Measurements from ENCODE around the gene SYNRG. TPM values are rescaled to one million over a fixed set of nuclear protein-coding genes. Genes with fewer than 3 reads are reported as not detected.
A peak's percentile ranks its signal among the peaks of the same experiment; 100 is the strongest.

Gene SYNRG
- polyA plus RNA-seq, 2 of the 4 experiments (the other 2 are of a cell fraction), result 13.1 to 17.4 TPM

DNA sequence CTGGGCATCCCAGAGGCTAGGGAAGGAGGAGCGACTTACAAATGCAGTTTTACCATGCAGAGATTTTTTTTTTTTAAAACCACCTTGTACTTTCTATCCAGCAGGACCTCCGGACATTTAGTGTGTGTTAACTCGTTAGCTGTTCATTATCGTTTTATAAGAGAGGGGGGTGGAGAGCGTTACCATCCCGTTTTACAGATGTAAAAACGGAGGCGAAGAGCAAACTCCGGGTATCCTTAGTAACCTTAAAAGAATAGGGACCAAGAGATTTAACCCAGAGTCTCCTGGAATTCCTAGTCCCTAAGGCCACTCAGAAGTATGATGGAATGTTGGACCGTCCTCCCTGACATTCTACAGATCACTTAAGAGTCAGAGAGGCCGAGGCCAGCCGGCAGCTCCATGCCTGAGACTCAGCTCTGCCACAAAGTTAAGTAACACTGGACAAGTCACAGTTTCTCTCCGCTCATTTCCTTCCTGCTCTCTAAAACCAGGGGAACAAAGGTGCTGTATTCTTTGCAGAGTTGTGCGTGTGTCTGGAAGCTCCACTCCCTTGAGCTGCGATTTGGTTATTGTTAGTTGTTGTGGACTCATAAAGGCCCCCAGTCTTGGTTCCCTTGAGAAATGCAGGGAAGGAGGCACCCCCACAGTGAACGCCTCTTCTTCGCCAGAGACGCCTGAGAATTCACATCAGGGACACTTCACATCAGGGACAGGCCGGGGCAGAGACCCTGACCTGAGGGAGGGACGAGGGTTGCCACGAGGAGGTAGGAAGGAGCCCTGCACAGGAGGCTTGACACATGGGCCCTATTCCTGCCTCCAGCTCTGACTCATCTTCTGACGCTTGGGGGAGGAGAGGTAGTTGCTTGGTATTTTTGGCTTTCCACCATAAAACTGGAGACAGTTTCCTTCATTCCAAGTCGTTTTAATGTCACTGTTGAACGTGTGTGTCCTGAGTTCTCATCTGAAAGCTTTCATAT lies 118.3 kb downstream of the SYNRG start (continued):
- TF ChIP-seq, protein P1, sequence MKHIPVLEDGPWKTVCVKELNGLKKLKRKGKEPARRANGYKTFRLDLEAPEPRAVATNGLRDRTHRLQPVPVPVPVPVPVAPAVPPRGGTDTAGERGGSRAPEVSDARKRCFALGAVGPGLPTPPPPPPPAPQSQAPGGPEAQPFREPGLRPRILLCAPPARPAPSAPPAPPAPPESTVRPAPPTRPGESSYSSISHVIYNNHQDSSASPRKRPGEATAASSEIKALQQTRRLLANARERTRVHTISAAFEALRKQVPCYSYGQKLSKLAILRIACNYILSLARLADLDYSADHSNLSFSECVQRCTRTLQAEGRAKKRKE (CRISPR knock-in tag; IDR thresholded peaks at IDR 0.05; ENCODE audit: low read depth), result peak; percentile 73; the same call in 1 of the 2 replicates
- TF ChIP-seq CBX8 (IDR thresholded peaks at IDR 0.05), result no peak
- TF ChIP-seq RNF2 (IDR thresholded peaks at IDR 0.05; ENCODE audit: borderline replicate concordance, low read depth), result no peak
- TF ChIP-seq ZFP36 (IDR thresholded peaks at IDR 0.05; ENCODE audit: borderline replicate concordance, partially characterized antibody), result no peak
- peak; percentile 73; the same call in 1 of the 2 replicates for TF ChIP-seq MYC (IDR thresholded peaks at IDR 0.05; ENCODE audit: borderline replicate concordance, low read length)
- TF ChIP-seq CHD4 (IDR thresholded peaks at IDR 0.05; ENCODE audit: borderline replicate concordance), result peak; percentile 30; the same call in 1 of the 2 replicates
- no peak for TF ChIP-seq BHLHE40 (IDR thresholded peaks at IDR 0.05; ENCODE audit: low read depth, low read length)
- no peak for TF ChIP-seq SREBF2 (IDR thresholded peaks at IDR 0.05)
- TF ChIP-seq TP53 (CRISPR knock-in tag; IDR thresholded peaks at IDR 0.05), result no peak
- 0 out of 2 replicates have a peak, but pooled peaks have one; percentile 50 for TF ChIP-seq TFCP2L1 (CRISPR knock-in tag; IDR thresholded peaks at IDR 0.05)
- TF ChIP-seq NPAS2 (CRISPR knock-in tag; IDR thresholded peaks at IDR 0.05; ENCODE audit: borderline replicate concordance), result no peak
- 0 out of 2 replicates have a peak, but pooled peaks have one; percentile 27 for TF ChIP-seq HDAC2 (IDR thresholded peaks at IDR 0.05)
- no peak for TF ChIP-seq NR3C1 (IDR thresholded peaks at IDR 0.05)
- no peak for TF ChIP-seq KDM5A (IDR thresholded peaks at IDR 0.05)
- TF ChIP-seq, protein P2, sequence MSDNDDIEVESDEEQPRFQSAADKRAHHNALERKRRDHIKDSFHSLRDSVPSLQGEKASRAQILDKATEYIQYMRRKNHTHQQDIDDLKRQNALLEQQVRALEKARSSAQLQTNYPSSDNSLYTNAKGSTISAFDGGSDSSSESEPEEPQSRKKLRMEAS (IDR thresholded peaks at IDR 0.05), result peak; percentile 95
- TF ChIP-seq RAD21 (conservative IDR thresholded peaks at IDR 0.05 in 1 of 2, IDR thresholded peaks at IDR 0.05 in 1 of 2), result no peak; a peak in 1 of 5 replicates
- no peak for TF ChIP-seq CBX2 (IDR thresholded peaks at IDR 0.05; ENCODE audit: borderline replicate concordance, low read depth)
- TF ChIP-seq FOSL2 (IDR thresholded peaks at IDR 0.05), result peak; percentile 46; the same call in 1 of the 2 replicates
- TF ChIP-seq FOSL2 (CRISPR knock-in tag; IDR thresholded peaks at IDR 0.05), result peak; percentile 93
- no peak for TF ChIP-seq CHD2 (IDR thresholded peaks at IDR 0.05; ENCODE audit: low read length, partially characterized antibody)
- TF ChIP-seq HOXB13 (CRISPR knock-in tag; IDR thresholded peaks at IDR 0.05; ENCODE audit: low read depth), result no peak
- TF ChIP-seq FOSB (CRISPR knock-in tag; IDR thresholded peaks at IDR 0.05), result no peak
- TF ChIP-seq CTCF (IDR thresholded peaks at IDR 0.05), result no peak
- TF ChIP-seq E2F6 (IDR thresholded peaks at IDR 0.05; ENCODE audit: borderline replicate concordance, low read depth), result peak; percentile 67

Measured in A549 (cell line).